CD4-positive, alpha-beta T cell (primary cell): ENCODE measurements around the gene FARS2. TPM values are rescaled to one million over a fixed set of nuclear protein-coding genes. Genes with fewer than 3 reads are reported as not detected.

Source experiments
- ATAC-seq: fragments of 200-7000 bp; cut with Tn5 transposase; one replicate; pipeline ENCODE4 v1.10.0; 2022; ENCODE audit warnings: mild to moderate bottlenecking; ENCODE audit not compliant: poor library complexity
- CTCF ChIA-PET: fragments of 350-600 bp; sonication (Branson Sonifier 250); formaldehyde crosslinking; loops from one replicate; lab custom pipeline; 2021; ENCODE audit warnings: antibody characterized with exemption, inconsistent platforms; lab: Charles Lee
- POLR2A ChIA-PET: fragments of 350-600 bp; sonication (Branson Sonifier 250); formaldehyde crosslinking; loops from one replicate; lab custom pipeline; 2021; ENCODE audit warnings: antibody characterized with exemption, inconsistent platforms; lab: Charles Lee
- DNase-seq, 14 experiments: peaks; one replicate each; pipeline ENCODE4 v3.0.0-alpha.2; 2013 to 2020; ENCODE audit warnings: mixed read lengths in 2 of 14
- H3K27ac ChIP-seq, 2 donors: one replicate each; pipeline versions ENCODE4 v1.5.1 to v1.7.0; 2013; ENCODE audit warnings: low read length in 2 of 2, low read depth in 1 of 2, mild to moderate bottlenecking in 1 of 2
- H3K27me3 ChIP-seq, 2 experiments: 1 replicate in 1 of 2; 2 replicates in 1 of 2; pipeline versions ENCODE4 v1.6.1 to v1.7.0; 2013; ENCODE audit warnings: low read length in 2 of 2, control low read depth in 1 of 2, mild to moderate bottlenecking in 1 of 2, moderate library complexity in 1 of 2; ENCODE audit not compliant: insufficient read depth in 2 of 2, control insufficient read depth in 1 of 2
- H3K36me3 ChIP-seq: one replicate; pipeline ENCODE4 v1.6.1; 2013; ENCODE audit warnings: low read length, control low read depth; ENCODE audit not compliant: insufficient read depth
- H3K4me1 ChIP-seq: one replicate; pipeline ENCODE4 v1.6.1; 2013; ENCODE audit warnings: low read length, control low read depth; ENCODE audit not compliant: insufficient read depth
- H3K4me3 ChIP-seq: one replicate; pipeline ENCODE4 v1.5.1; 2013; ENCODE audit warnings: mild to moderate bottlenecking, low read length, moderate library complexity
- H3K9me3 ChIP-seq, 2 experiments: 1 replicate in 1 of 2; 2 replicates in 1 of 2; pipeline versions ENCODE4 v1.6.1 to v1.7.0; 2013; ENCODE audit warnings: low read length in 2 of 2, mild to moderate bottlenecking in 2 of 2, control low read depth in 1 of 2, moderate library complexity in 1 of 2; ENCODE audit not compliant: control insufficient read depth in 1 of 2, insufficient read depth in 1 of 2
- H3K27ac Mint-ChIP-seq: one replicate; pipeline ENCODE4 v1.8.0; 2020; ENCODE audit warnings: mixed read lengths
- H3K27me3 Mint-ChIP-seq: one replicate; pipeline ENCODE4 v1.8.0; 2021; ENCODE audit warnings: mixed read lengths
- H3K36me3 Mint-ChIP-seq: one replicate; pipeline ENCODE4 v1.8.0; 2021; ENCODE audit warnings: low read depth, mixed read lengths
- H3K4me1 Mint-ChIP-seq: one replicate; pipeline ENCODE4 v1.8.0; 2021; ENCODE audit warnings: low read depth, mixed read lengths
- H3K4me3 Mint-ChIP-seq: one replicate; pipeline ENCODE4 v1.8.0; 2020; ENCODE audit warnings: mild to moderate bottlenecking, mixed read lengths
- H3K9me3 Mint-ChIP-seq: one replicate; pipeline ENCODE4 v1.8.0; 2020; ENCODE audit warnings: mixed read lengths
- intact Hi-C, 2 experiments: fragments of 100-400 bp; cut with DNase I in 1 of 2; cut with micrococcal nuclease in 1 of 2; formaldehyde crosslinking; loops; one replicate each; pipeline versions ENCODE4 v1.15.1 to v1.9.0; 2023 to 2025; cut with DNase I, micrococcal nuclease
- total RNA-seq, 174 experiments: library from RNA in 2 of 174; stranded (reverse) in 2 of 174; gene quantifications; one replicate each; pipeline ENCODE4 v1.2.3 and lab custom pipeline; 2021 to 2026
- TF ChIP-seq, protein P1 (sequence below): fragments of 200-600 bp; IDR thresholded peaks from one replicate; pipeline ENCODE4 v1.8.0; 2022; ENCODE audit warnings: antibody characterized with exemption, mild to moderate bottlenecking

FARS2 gene
- total RNA-seq, 2 experiments from 2014 or later = 12.6 to 12.8 TPM

GRCh38 chr6:5514353-5514752, 253.0 kb downstream of the FARS2 start:
- ATAC-seq (no peak), DNase-seq (no peak)
- intact Hi-C loops = no loop called here
- TF ChIP-seq, protein P1, sequence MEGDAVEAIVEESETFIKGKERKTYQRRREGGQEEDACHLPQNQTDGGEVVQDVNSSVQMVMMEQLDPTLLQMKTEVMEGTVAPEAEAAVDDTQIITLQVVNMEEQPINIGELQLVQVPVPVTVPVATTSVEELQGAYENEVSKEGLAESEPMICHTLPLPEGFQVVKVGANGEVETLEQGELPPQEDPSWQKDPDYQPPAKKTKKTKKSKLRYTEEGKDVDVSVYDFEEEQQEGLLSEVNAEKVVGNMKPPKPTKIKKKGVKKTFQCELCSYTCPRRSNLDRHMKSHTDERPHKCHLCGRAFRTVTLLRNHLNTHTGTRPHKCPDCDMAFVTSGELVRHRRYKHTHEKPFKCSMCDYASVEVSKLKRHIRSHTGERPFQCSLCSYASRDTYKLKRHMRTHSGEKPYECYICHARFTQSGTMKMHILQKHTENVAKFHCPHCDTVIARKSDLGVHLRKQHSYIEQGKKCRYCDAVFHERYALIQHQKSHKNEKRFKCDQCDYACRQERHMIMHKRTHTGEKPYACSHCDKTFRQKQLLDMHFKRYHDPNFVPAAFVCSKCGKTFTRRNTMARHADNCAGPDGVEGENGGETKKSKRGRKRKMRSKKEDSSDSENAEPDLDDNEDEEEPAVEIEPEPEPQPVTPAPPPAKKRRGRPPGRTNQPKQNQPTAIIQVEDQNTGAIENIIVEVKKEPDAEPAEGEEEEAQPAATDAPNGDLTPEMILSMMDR = no peak
- Histone ChIP-seq H3K27ac (no peak overlapping the region), H3K9me3 (peaks cover 0 to 3% of the 10 kb centered on the region in 2 experiments), H3K4me1 (peaks cover 12% of the 10 kb centered on the region), H3K27me3 (no peaks in the 10 kb centered on the region), H3K4me3 (no peak overlapping the region), H3K36me3 (no peaks in the 10 kb centered on the region)
- ChIA-PET CTCF (no interaction called here), POLR2A (no interaction called here)
- Mint-ChIP-seq H3K4me3 (no peak overlapping the region), H3K36me3 (no peaks in the 10 kb centered on the region), H3K4me1 (peaks cover 35% of the 10 kb centered on the region), H3K9me3 (no peaks in the 10 kb centered on the region), H3K27ac (no peak overlapping the region), H3K27me3 (no peaks in the 10 kb centered on the region)

- intact Hi-C loops = no loop called here
- Histone ChIP-seq H3K4me3 (no peak overlapping the region), H3K36me3 (no peaks in the 10 kb centered on the region), H3K4me1 (peaks cover 17% of the 10 kb centered on the region), H3K9me3 (peaks cover 0 to 3% of the 10 kb centered on the region in 2 experiments), H3K27me3 (no peaks in the 10 kb centered on the region), H3K27ac (no peak overlapping the region)
- no peak overlapping the region for H3K27ac Mint-ChIP-seq
- DNase-seq (no peak), ATAC-seq (no peak)
- TF ChIP-seq, protein P1 = no peak
- no peak overlapping the region for H3K4me3 Mint-ChIP-seq
- POLR2A ChIA-PET = no interaction called here
- H3K4me1 Mint-ChIP-seq = peaks cover 41% of the 10 kb centered on the region
- H3K36me3 Mint-ChIP-seq = no peaks in the 10 kb centered on the region
- no peaks in the 10 kb centered on the region for H3K9me3 Mint-ChIP-seq
- CTCF ChIA-PET = no interaction called here
- no peaks in the 10 kb centered on the region for H3K27me3 Mint-ChIP-seq
Observed at GRCh38 chr6:5515200-5515599, 253.9 kb downstream of the FARS2 start.

DNA sequence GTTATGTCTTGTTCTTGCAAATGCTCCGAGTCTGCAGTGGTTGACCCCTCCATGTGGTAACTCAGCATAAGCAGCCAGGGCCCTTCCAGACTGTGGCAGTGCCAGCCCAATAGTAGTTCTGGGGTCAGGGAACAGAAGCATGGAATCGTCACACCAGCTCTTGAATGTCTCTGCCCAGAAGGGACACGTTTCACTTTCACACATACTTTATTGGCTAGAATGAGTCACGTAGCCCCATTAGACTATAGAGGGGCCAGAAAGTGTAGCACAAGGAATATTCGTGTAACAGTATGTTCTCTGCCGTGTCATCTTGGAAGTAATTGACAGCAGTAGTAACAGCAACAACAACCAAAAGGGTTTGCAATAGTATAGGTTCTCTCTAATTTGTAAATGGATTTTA, 254.7 kb downstream of the FARS2 start:
- peaks cover 17% of the 10 kb centered on the region for H3K4me1 ChIP-seq
- H3K4me3 ChIP-seq = no peak overlapping the region
- intact Hi-C loops = no loop called here
- POLR2A ChIA-PET = no interaction called here
- CTCF ChIA-PET = no interaction called here
- ATAC-seq (no peak), DNase-seq (no peak)
- no peak overlapping the region for H3K4me3 Mint-ChIP-seq
- no peaks in the 10 kb centered on the region for H3K9me3 ChIP-seq
- no peaks in the 10 kb centered on the region for H3K36me3 Mint-ChIP-seq
- H3K4me1 Mint-ChIP-seq = peaks cover 43% of the 10 kb centered on the region
- no peaks in the 10 kb centered on the region for H3K27me3 ChIP-seq
- no peaks in the 10 kb centered on the region for H3K27me3 Mint-ChIP-seq
- TF ChIP-seq, protein P1 = no peak
- no peak overlapping the region for H3K27ac Mint-ChIP-seq
- no peaks in the 10 kb centered on the region for H3K9me3 Mint-ChIP-seq
- H3K36me3 ChIP-seq = no peaks in the 10 kb centered on the region
- no peak overlapping the region for H3K27ac ChIP-seq
